Panc1 (cell line): ENCODE results near the gene C22orf39. TPM values are rescaled to one million over a fixed set of nuclear protein-coding genes. Genes with fewer than 3 reads are reported as not detected.

Experiments used
- ATAC-seq: fragments of 200-7000 bp; cut with Tn5 transposase; 2 replicates; pipeline ENCODE4 v1.9.1; 2020; ENCODE audit warnings: mild to moderate bottlenecking, moderate library complexity
- BruUV-seq: library from RNA; stranded (reverse); fragments of 400-500 nt; replicated peaks from 2 replicates; lab custom pipeline; 2021; lab: Mats Ljungman, UMichigan
- CTCF ChIA-PET: fragments of 300-600 bp; sonication (Branson Sonifier 250); formaldehyde crosslinking; loops from one replicate; lab custom pipeline; 2022; ENCODE audit warnings: antibody characterized with exemption; lab: Charles Lee
- POLR2A ChIA-PET: fragments of 300-600 bp; sonication (Branson Sonifier 250); formaldehyde crosslinking; loops from one replicate; lab custom pipeline; 2022; ENCODE audit warnings: antibody characterized with exemption; lab: Charles Lee
- DNase-seq: peaks from one replicate; pipeline ENCODE4 v3.0.0-alpha.2; 2010; ENCODE audit warnings: low read depth, low spot score
- H3K27ac ChIP-seq: 2 replicates; pipeline ENCODE4 v1.5.1; 2011; ENCODE audit warnings: mild to moderate bottlenecking, low read length, inconsistent platforms
- H3K27me3 ChIP-seq: fragments of 200-500 bp; sonication (Bioruptor generic); 2 replicates; pipeline ENCODE4 v1.6.0; 2014; ENCODE audit warnings: low read length, inconsistent platforms; ENCODE audit not compliant: control insufficient read depth, insufficient read depth
- H3K36me3 ChIP-seq: fragments of 200-500 bp; sonication (Bioruptor generic); 2 replicates; pipeline ENCODE4 v1.5.1; 2014; ENCODE audit warnings: inconsistent platforms, mild to moderate bottlenecking, low read length, moderate library complexity; ENCODE audit not compliant: control insufficient read depth, insufficient read depth
- H3K4me1 ChIP-seq: 2 replicates; pipeline ENCODE4 v1.5.1; 2011; ENCODE audit warnings: inconsistent platforms, mild to moderate bottlenecking, low read length, moderate library complexity; ENCODE audit not compliant: control insufficient read depth, insufficient read depth
- H3K4me3 ChIP-seq, 2 experiments: 2 replicates each; pipeline ENCODE4 v1.5.1; 2011 to 2012; ENCODE audit warnings: low read depth in 2 of 2, low read length in 2 of 2, mild to moderate bottlenecking in 2 of 2, inconsistent platforms in 1 of 2, moderate library complexity in 1 of 2
- H3K9me3 ChIP-seq: fragments of 200-500 bp; sonication (Bioruptor generic); 2 replicates; pipeline ENCODE4 v1.5.1; 2014; ENCODE audit warnings: low read depth, mild to moderate bottlenecking, inconsistent platforms, low read length, moderate library complexity; ENCODE audit not compliant: control insufficient read depth, insufficient read depth
- CTCF ChIP-seq: fragments of 450-650 bp; IDR thresholded peaks from 2 replicates; pipeline ENCODE4 v1.5.1; 2017; ENCODE audit warnings: mild to moderate bottlenecking
- POLR2AphosphoS5 ChIP-seq: IDR thresholded peaks from 2 replicates; pipeline ENCODE4 v1.6.1; 2012; ENCODE audit warnings: mild to moderate bottlenecking, low read depth, low read length, moderate library complexity
- SIN3A ChIP-seq: IDR thresholded peaks from 2 replicates; pipeline ENCODE4 v1.6.1; 2012; ENCODE audit warnings: low read depth, mild to moderate bottlenecking, low read length, moderate library complexity, borderline replicate concordance; ENCODE audit not compliant: insufficient read depth
- TCF7L2 ChIP-seq: IDR thresholded peaks from 2 replicates; pipeline ENCODE4 v1.6.1; 2011; ENCODE audit warnings: mild to moderate bottlenecking, low read depth, low read length, inconsistent platforms
- in situ Hi-C: cut with HindIII; loops from 2 replicates; pipeline ENCODE4 v1.10.0; 2016; ENCODE audit warnings: low sequenced_read_pairs, low pct_unique_long_range_greater_than_20kb
- intact Hi-C: fragments of 100-400 bp; cut with micrococcal nuclease; formaldehyde crosslinking; loops from one replicate; pipeline ENCODE4 v1.10.0; 2022; ENCODE audit not compliant: unreplicated experiment
- total RNA-seq: library from RNA; stranded (reverse); gene quantifications from one replicate; pipeline ENCODE4 v1.2.1, GENCODE V29; 2021; ENCODE audit not compliant: unreplicated experiment
- TF ChIP-seq, protein P1 (sequence below), 2 experiments: IDR thresholded peaks; 2 replicates each; pipeline ENCODE4 v1.6.1; 2011 to 2012; ENCODE audit warnings: low read depth in 2 of 2, control low read depth in 1 of 2, low read length in 1 of 2, mild to moderate bottlenecking in 1 of 2, moderate library complexity in 1 of 2; ENCODE audit not compliant: insufficient read depth in 1 of 2

C22orf39 gene
- total RNA-seq, 1 experiment from 2014 or later: 20.5 TPM

GRCh38 chr22:19449422-19449767 is 1.9 kb upstream of the C22orf39 start:
- Histone ChIP-seq H3K27ac (no peak overlapping the region), H3K9me3 (no peaks in the 10 kb centered on the region), H3K27me3 (no peaks in the 10 kb centered on the region), H3K36me3 (no peaks in the 10 kb centered on the region; the same call in 1 of the 2 replicates), H3K4me3 (no peak overlapping the region), H3K4me1 (peaks cover 16% of the 10 kb centered on the region; the same call in 1 of the 2 replicates)
- TF ChIP-seq TCF7L2 (no peak), POLR2AphosphoS5 (no peak), CTCF (no peak), SIN3A (no peak)
- TF ChIP-seq, protein P1, sequence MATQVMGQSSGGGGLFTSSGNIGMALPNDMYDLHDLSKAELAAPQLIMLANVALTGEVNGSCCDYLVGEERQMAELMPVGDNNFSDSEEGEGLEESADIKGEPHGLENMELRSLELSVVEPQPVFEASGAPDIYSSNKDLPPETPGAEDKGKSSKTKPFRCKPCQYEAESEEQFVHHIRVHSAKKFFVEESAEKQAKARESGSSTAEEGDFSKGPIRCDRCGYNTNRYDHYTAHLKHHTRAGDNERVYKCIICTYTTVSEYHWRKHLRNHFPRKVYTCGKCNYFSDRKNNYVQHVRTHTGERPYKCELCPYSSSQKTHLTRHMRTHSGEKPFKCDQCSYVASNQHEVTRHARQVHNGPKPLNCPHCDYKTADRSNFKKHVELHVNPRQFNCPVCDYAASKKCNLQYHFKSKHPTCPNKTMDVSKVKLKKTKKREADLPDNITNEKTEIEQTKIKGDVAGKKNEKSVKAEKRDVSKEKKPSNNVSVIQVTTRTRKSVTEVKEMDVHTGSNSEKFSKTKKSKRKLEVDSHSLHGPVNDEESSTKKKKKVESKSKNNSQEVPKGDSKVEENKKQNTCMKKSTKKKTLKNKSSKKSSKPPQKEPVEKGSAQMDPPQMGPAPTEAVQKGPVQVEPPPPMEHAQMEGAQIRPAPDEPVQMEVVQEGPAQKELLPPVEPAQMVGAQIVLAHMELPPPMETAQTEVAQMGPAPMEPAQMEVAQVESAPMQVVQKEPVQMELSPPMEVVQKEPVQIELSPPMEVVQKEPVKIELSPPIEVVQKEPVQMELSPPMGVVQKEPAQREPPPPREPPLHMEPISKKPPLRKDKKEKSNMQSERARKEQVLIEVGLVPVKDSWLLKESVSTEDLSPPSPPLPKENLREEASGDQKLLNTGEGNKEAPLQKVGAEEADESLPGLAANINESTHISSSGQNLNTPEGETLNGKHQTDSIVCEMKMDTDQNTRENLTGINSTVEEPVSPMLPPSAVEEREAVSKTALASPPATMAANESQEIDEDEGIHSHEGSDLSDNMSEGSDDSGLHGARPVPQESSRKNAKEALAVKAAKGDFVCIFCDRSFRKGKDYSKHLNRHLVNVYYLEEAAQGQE (IDR thresholded peaks at IDR 0.05; ENCODE audit: insufficient read depth in 1 of 2, low read depth in 2 of 2, low read length in 1 of 2): no peak
- in situ Hi-C loops (no loop called here), intact Hi-C loops (no loop called here)
- DNase-seq: no peak
- ATAC-seq: no peak
- BruUV-seq: no TSS peak
- ChIA-PET CTCF (no interaction called here), POLR2A (no interaction called here)

- TF ChIP-seq, protein P1 (IDR thresholded peaks at IDR 0.05; ENCODE audit: insufficient read depth in 1 of 2, low read depth in 2 of 2, low read length in 1 of 2): no peak
- no peak for TF ChIP-seq SIN3A
- no peak for TF ChIP-seq TCF7L2
- TF ChIP-seq CTCF: no peak
- no peak for TF ChIP-seq POLR2AphosphoS5
- no peak for ATAC-seq
- Histone ChIP-seq H3K4me3 (no peak overlapping the region; a peak in 1 of 4 replicates), H3K9me3 (no peaks in the 10 kb centered on the region), H3K36me3 (no peaks in the 10 kb centered on the region; the same call in 1 of the 2 replicates), H3K27me3 (no peaks in the 10 kb centered on the region), H3K27ac (no peak overlapping the region; the same call in 1 of the 2 replicates), H3K4me1 (peaks cover 16% of the 10 kb centered on the region; the same call in 1 of the 2 replicates)
- in situ Hi-C loops (no loop called here), intact Hi-C loops (no loop called here)
- BruUV-seq: no TSS peak
- no peak for DNase-seq
- ChIA-PET POLR2A (no interaction called here), CTCF (no interaction called here)
Observed at GRCh38 chr22:19448739-19449421, 1.4 kb upstream of the C22orf39 start.
